GM20000 (cell line): ENCODE results near the gene PROB1.
A peak's percentile ranks its signal among the peaks of the same experiment; 100 is the strongest.

Source experiments
- DNase-seq: peaks from one replicate; pipeline ENCODE4 v3.0.0; 2012; ENCODE audit warnings: low spot score
- CTCF ChIP-seq: IDR thresholded peaks from 2 replicates; pipeline ENCODE4 v1.5.1; 2012; ENCODE audit warnings: mild to moderate bottlenecking, control low read depth; ENCODE audit errors: extremely low read depth, missing control alignments

The PROB1 gene

DNA sequence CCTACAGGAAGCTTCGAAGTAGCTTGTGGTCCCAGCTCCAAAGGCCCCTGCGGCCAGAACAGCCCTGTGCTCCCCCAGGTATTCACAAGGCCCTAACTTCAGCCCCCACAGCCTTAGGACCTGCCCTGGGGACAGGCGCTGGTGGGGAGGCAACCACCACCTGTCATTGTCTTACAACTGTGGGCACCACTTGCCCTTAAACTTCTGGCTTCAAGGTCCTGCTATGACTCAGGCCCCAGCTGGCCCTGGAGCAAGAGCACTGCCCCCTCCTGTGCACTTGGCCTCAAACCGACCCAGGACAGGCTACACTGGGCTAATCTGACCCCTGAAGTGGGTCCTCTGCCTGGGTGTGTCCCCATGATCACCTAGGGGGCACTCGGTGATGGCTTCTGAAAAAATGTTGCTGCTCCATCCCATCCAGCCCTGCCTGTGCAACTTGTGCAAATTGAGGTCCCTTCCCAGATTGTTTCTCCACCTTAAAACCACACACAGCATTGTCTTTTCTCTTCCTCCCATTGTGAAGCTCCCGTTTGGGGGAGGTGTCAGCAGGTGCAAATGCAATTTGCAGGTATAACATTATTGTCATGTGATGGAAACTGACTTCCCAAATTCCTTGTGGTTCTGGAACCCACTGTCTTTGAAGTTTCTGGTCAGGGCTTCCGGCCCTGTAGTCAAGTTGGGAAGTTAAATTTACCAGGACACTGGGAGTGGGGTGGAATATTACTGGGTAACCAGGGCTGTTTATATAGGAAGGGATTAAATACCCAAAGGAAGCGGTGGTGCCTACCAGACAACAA is 1.1 kb upstream of the PROB1 start:
- peak; percentile 30 for DNase-seq
- TF ChIP-seq CTCF = no peak

DNA sequence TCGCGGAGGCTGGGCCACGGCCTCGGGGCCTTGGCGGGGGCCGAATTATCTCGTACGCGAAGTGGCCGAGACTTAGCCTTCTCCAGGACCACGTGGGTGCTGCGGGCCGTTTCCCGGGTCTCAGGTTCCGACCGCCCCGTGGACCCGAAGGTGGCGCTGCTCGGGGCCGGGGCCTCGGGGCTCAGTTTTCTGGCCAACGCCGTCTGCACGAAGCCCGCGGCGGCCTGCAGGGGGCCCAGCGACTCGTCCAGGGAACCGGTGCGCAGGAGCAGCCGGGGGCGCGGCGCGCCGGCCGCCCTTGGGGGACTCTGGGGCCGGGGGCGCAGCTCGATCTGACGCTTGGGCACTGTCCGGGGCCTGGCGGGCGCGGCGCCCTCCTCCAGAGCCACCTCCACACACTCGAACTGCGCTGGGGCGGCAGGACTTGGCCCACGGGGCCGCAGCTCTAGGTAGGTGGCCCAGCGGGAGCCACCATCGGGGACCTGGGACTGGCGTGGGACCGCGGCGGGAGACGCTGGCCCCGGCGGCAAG is 716 bp downstream of the PROB1 start:
- peak; percentile 75 for DNase-seq
- TF ChIP-seq CTCF = peak; percentile 31

DNA sequence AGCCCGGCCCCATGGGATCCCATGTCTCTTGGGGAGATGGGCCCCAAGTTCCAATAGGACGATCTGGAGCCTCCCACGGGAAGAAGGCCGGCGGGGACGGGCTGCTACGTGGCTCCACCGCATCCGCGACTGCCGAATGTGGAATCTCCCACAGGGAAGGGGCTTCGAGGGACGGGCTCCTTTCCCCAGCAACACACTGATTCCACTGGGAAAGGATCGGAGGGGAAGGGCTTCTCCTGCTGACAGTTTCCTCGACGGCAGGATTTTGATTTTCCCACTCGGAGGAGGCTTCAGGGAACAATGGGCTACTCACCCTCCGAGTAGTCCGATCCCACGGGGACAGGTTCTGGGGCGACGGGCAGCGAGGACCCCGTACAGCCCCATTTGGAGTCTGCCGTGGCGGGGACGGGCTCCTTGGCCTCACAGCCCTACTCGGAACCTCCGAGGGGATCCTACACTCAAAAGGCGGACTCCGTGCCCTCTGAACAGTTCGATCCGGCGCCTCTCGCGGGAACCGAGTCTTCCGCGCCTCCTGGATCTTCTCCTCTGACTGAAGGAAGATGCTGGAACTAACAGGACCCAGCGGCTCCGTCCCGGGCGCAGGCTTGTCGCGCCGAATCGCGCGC is 1.3 kb downstream of the PROB1 start:
- no peak for TF ChIP-seq CTCF

GRCh38 chr5:139392678-139393496 is 2.0 kb downstream of the PROB1 start:
- DNase-seq = peak; percentile 95
- TF ChIP-seq CTCF = peak; percentile 87

More for the DNA sequence above, 1.3 kb downstream of the PROB1 start:
- no peak for DNase-seq

- TF ChIP-seq CTCF = no peak
- no peak for DNase-seq
These were observed 2.6 kb downstream of the PROB1 start for GRCh38 chr5:139392324-139392677.

DNA sequence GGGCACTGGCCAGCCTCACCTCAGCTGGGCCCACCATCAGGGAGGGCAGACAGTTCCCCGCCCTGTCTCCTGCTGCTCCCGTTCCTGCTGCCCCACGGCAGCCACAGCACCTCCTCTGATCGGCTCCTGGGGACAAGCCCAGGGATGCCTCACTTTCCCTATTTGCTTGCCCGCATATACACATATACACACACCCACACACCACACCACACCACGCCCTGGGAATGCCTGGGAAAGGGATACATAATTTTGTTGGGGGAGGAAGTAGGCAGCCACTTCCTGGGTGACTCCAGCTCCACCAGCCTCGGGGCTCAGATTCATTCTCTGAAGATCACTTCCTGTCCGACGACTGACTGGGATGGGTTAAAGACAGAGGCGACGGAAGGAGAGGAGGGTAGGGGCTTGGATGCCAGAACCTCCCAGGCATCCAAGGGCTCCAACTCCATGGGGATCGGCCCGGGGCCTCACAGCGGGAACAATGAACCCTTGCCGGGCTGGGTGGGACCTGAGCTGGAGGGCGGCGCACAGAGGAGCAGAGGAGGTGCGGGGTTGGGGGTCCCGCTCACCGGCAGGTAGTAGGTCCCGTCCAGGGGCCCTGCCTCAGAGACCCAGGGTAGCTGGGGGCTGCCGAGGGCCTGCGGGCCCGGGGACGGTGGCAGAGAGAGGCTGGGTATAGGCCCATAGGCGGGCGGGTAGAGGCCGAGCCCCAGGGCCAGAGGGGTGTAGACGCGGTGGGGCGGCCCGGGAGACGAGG is 3.2 kb downstream of the PROB1 start:
- TF ChIP-seq CTCF = no peak
- no peak for DNase-seq
